ENCODE results near the gene IL21R.

- TF ChIP-seq POLR2A (IDR thresholded peaks at IDR 0.05) (no peak), CTCF (IDR thresholded peaks at IDR 0.05) (no peak)
Measured at GRCh38 chr16:27482397-27483087, 80.6 kb downstream of the IL21R start.

Data from lower leg skin (tissue), 3 donors.